Liver (tissue), 9 donors: ENCODE measurements around the gene JOSD2. TPM values are rescaled to one million over a fixed set of nuclear protein-coding genes. Genes with fewer than 3 reads are reported as not detected.
A peak's percentile ranks its signal among the peaks of the same experiment; 100 is the strongest.

Experiments used
- DNase-seq: peaks from one replicate; pipeline ENCODE4 v3.0.0-alpha.2; 2017; ENCODE audit warnings: low spot score
- H3K27ac ChIP-seq, 2 donors: one replicate each; pipeline ENCODE4 v1.7.0; 2013; ENCODE audit warnings: inconsistent platforms in 2 of 2, low read length in 2 of 2, control low read depth in 1 of 2, low read depth in 1 of 2, mild to moderate bottlenecking in 1 of 2
- H3K27me3 ChIP-seq, 4 donors: one replicate each; pipeline versions ENCODE4 v1.6.1 to v1.7.0; 2013; ENCODE audit warnings: low read length in 3 of 4, inconsistent platforms in 1 of 4, mild to moderate bottlenecking in 1 of 4, moderate library complexity in 1 of 4; ENCODE audit not compliant: control insufficient read depth in 4 of 4, insufficient read depth in 4 of 4
- H3K36me3 ChIP-seq, 4 donors: one replicate each; pipeline versions ENCODE4 v1.6.1 to v1.7.0; 2013; ENCODE audit warnings: low read length in 3 of 4, mild to moderate bottlenecking in 3 of 4, low read depth in 1 of 4, moderate library complexity in 1 of 4; ENCODE audit not compliant: control insufficient read depth in 4 of 4, insufficient read depth in 3 of 4
- H3K4me1 ChIP-seq, 4 donors: one replicate each; pipeline versions ENCODE4 v1.6.1 to v1.7.0; 2013; ENCODE audit warnings: low read length in 3 of 4, mild to moderate bottlenecking in 3 of 4, moderate library complexity in 1 of 4; ENCODE audit not compliant: control insufficient read depth in 4 of 4, insufficient read depth in 4 of 4
- H3K4me3 ChIP-seq, 3 donors: one replicate each; pipeline versions ENCODE4 v1.6.1 to v1.7.0; 2013; ENCODE audit warnings: low read length in 3 of 3, control low read depth in 1 of 3, low read depth in 1 of 3, mild to moderate bottlenecking in 1 of 3
- H3K9ac ChIP-seq, 2 donors: one replicate each; pipeline ENCODE4 v1.7.0; 2013; ENCODE audit warnings: low read length in 2 of 2, mild to moderate bottlenecking in 2 of 2, moderate library complexity in 2 of 2, control low read depth in 1 of 2, low read depth in 1 of 2
- H3K9me3 ChIP-seq, 4 donors: one replicate each; pipeline versions ENCODE4 v1.6.1 to v1.7.0; 2013; ENCODE audit warnings: low read length in 3 of 4; ENCODE audit not compliant: control insufficient read depth in 4 of 4
- CTCF ChIP-seq: fragments of 150-350 bp; IDR thresholded peaks from 2 replicates; pipeline ENCODE4 v1.5.1; 2017; ENCODE audit warnings: improper control_type of control experiment, low read depth, low read length; ENCODE audit not compliant: missing input control
- EGR1 ChIP-seq, 2 donors: IDR thresholded peaks; 2 replicates each; pipeline ENCODE4 v1.6.1; 2016 to 2018; ENCODE audit warnings: antibody characterized with exemption in 2 of 2, low read depth in 2 of 2
- FOXA1 ChIP-seq: IDR thresholded peaks from 2 replicates; pipeline ENCODE4 v1.6.1; 2016; ENCODE audit warnings: antibody characterized with exemption
- FOXA2 ChIP-seq: IDR thresholded peaks from 2 replicates; pipeline ENCODE4 v1.6.1; 2016; ENCODE audit warnings: antibody characterized with exemption
- GABPA ChIP-seq, 2 donors: IDR thresholded peaks in 1 of 2; conservative IDR thresholded peaks in 1 of 2; 2 replicates each; pipeline ENCODE4 v1.6.1; 2016; ENCODE audit warnings: antibody characterized with exemption in 2 of 2, mild to moderate bottlenecking in 1 of 2, moderate library complexity in 1 of 2
- HNF4A ChIP-seq, 2 donors: conservative IDR thresholded peaks; 2 replicates each; pipeline ENCODE4 v1.6.1; 2016; ENCODE audit warnings: antibody characterized with exemption in 2 of 2, mild to moderate bottlenecking in 2 of 2
- HNF4G ChIP-seq: IDR thresholded peaks from 2 replicates; pipeline ENCODE4 v1.6.1; 2016; ENCODE audit warnings: antibody characterized with exemption
- MAX ChIP-seq: IDR thresholded peaks from 2 replicates; pipeline ENCODE4 v1.6.1; 2016; ENCODE audit warnings: antibody characterized with exemption
- NR2F2 ChIP-seq: IDR thresholded peaks from 2 replicates; pipeline ENCODE4 v1.6.1; 2016; ENCODE audit warnings: antibody characterized with exemption
- RAD21 ChIP-seq, 2 donors: IDR thresholded peaks; 2 replicates each; pipeline ENCODE4 v1.6.1; 2016; ENCODE audit warnings: antibody characterized with exemption in 2 of 2, mild to moderate bottlenecking in 2 of 2
- RXRA ChIP-seq, 2 donors: IDR thresholded peaks; 2 replicates each; pipeline ENCODE4 v1.6.1; 2017 to 2018; ENCODE audit warnings: antibody characterized with exemption in 2 of 2, mild to moderate bottlenecking in 1 of 2
- SP1 ChIP-seq: IDR thresholded peaks from 2 replicates; pipeline ENCODE4 v1.6.1; 2018; ENCODE audit warnings: antibody characterized with exemption, mild to moderate bottlenecking
- TAF1 ChIP-seq: conservative IDR thresholded peaks from 2 replicates; pipeline ENCODE4 v1.6.1; 2016; ENCODE audit warnings: antibody characterized with exemption, mild to moderate bottlenecking
- YY1 ChIP-seq: IDR thresholded peaks from 2 replicates; pipeline ENCODE4 v1.6.1; 2016; ENCODE audit warnings: antibody characterized with exemption, mild to moderate bottlenecking
- ZBTB33 ChIP-seq: IDR thresholded peaks from 2 replicates; pipeline ENCODE4 v1.6.1; 2016; ENCODE audit warnings: antibody characterized with exemption
- WGBS: extraction: QIAGEN DNeasy Blood & Tissue Kit; methylation state at CpG from one replicate; pipeline ENCODE4 v1.1.7; 2013; 5-methylcytosine and 5-hydroxymethylcytosine counted together
- polyA plus RNA-seq, 2 donors: library from polyadenylated mRNA; stranded (reverse) in 1 of 2; unstranded in 1 of 2; fragments of 200-250 nt in 1 of 2; fragments of >200 nt in 1 of 2; fragmentation: Nextera tagmentation in 1 of 2; extraction: Ambion mirVana in 1 of 2; gene quantifications; one replicate each; pipeline versions ENCODE4 v1.2.1 to v1.2.3, GENCODE V29; 2013 to 2015
- total RNA-seq, 2 donors: library from RNA; depleted of rRNA; stranded (reverse); fragments of >200 nt; gene quantifications; one replicate each; pipeline ENCODE4 v1.2.3, GENCODE V29; 2014
- donor health status: healthy.
- donor health status: healthy.
- donor health status: healthy.
- donor health status: healthy.
- donor health status: healthy.

JOSD2 gene
- total and polyA plus RNA-seq, 4 donors: 6.6 to 32.9 (median 20.0) TPM

- 19% methylated on average over 15 of the region's 15 CpGs for WGBS
- TF ChIP-seq HNF4A (conservative IDR thresholded peaks at IDR 0.05) (no peak), RAD21 (IDR thresholded peaks at IDR 0.05) (peak; percentile 64 to 81), ZBTB33 (no peak), SP1 (no peak), CTCF (peak; percentile 62), NR2F2 (peak; percentile 49)
These were observed 26.8 kb upstream of the JOSD2 start for GRCh38 chr19:50537769-50538230.

GRCh38 chr19:50537306-50537685 lies 26.3 kb upstream of the JOSD2 start:
- no peaks in the 10 kb centered on the region for H3K36me3 ChIP-seq
- H3K9ac ChIP-seq: no peak overlapping the region
- H3K4me1 ChIP-seq: no peaks in the 10 kb centered on the region
- no peak for DNase-seq
- TF ChIP-seq GABPA (IDR thresholded peaks at IDR 0.05 in 1 of 2, conservative IDR thresholded peaks at IDR 0.05 in 1 of 2): no peak
- no peak for TF ChIP-seq MAX
- TF ChIP-seq HNF4G: no peak
- H3K27ac ChIP-seq: no peak overlapping the region
- no peak overlapping the region for H3K4me3 ChIP-seq
- 71% methylated on average over 18 of the region's 18 CpGs for WGBS
- no peaks in the 10 kb centered on the region for H3K27me3 ChIP-seq
- H3K9me3 ChIP-seq: peaks cover 0 to 6% (median 2%) of the 10 kb centered on the region in 4 donors

More at GRCh38 chr19:50537769-50538230, 26.8 kb upstream of the JOSD2 start:
- no peak overlapping the region for H3K27ac ChIP-seq
- H3K9ac ChIP-seq: no peak overlapping the region
- H3K4me1 ChIP-seq: no peaks in the 10 kb centered on the region
- no peak overlapping the region for H3K4me3 ChIP-seq
- peaks cover 0 to under 1% (median under 1%) of the 10 kb centered on the region in 4 donors for H3K9me3 ChIP-seq
- H3K36me3 ChIP-seq: no peaks in the 10 kb centered on the region
- DNase-seq: peak; percentile 78
- H3K27me3 ChIP-seq: no peaks in the 10 kb centered on the region

- 91% methylated on average over 16 of the region's 16 CpGs for WGBS
- Histone ChIP-seq H3K9me3 (peaks cover 0 to 6% (median 2%) of the 10 kb centered on the region in 4 donors), H3K27ac (no peak overlapping the region), H3K4me3 (no peak overlapping the region), H3K27me3 (no peaks in the 10 kb centered on the region), H3K36me3 (no peaks in the 10 kb centered on the region), H3K9ac (no peak overlapping the region), H3K4me1 (no peaks in the 10 kb centered on the region)
- DNase-seq: no peak
- TF ChIP-seq SP1 (no peak), FOXA1 (no peak), EGR1 (IDR thresholded peaks at IDR 0.05; ENCODE audit: low read depth in 2 of 2) (no peak), TAF1 (no peak), YY1 (no peak), CTCF (no peak), RAD21 (IDR thresholded peaks at IDR 0.05) (no peak), NR2F2 (no peak), RXRA (IDR thresholded peaks at IDR 0.05) (no peak), FOXA2 (no peak), ZBTB33 (no peak)
These were observed 25.8 kb upstream of the JOSD2 start for GRCh38 chr19:50536662-50537305.
